ENCODE results near the gene EYS. TPM values are rescaled to one million over a fixed set of nuclear protein-coding genes. Genes with fewer than 3 reads are reported as not detected.
A peak's percentile ranks its signal among the peaks of the same experiment; 100 is the strongest.

The EYS gene
- total and polyA plus RNA-seq, 2 donors: 4.4 TPM; not detected in 1

- WGBS: 41% methylated on average over 3 of the region's 3 CpGs
- no peaks in the 10 kb centered on the region for H3K36me3 ChIP-seq (ENCODE audit: insufficient read depth)
Observed at GRCh38 chr6:65199683-65200082, 507.3 kb downstream of the EYS start.

DNA sequence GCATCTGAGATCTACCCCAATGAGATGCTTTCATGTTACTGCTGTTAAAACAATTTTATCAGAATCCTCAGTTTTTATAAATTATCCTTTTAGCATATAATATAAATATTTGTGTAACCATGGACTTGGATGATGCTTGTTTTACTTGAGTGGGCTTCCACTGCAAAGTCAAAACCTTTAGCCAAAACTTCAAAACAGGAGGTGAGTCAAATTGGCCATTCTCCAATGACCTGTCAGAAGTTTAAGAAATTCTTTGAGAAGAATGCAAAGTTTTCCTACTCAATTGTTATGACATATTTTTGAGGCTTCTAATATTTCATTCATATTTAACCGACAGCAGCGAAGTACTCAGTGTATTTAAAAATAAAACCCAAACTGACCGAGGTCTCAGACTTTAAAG, 507.9 kb downstream of the EYS start:
- no peak overlapping the region for H3K4me3 ChIP-seq (ENCODE audit: low read depth, low read length)

More at GRCh38 chr6:65199683-65200082, 507.3 kb downstream of the EYS start:
- no peak overlapping the region for H3K27ac ChIP-seq (ENCODE audit: low read depth)
- H3K4me1 ChIP-seq (ENCODE audit: insufficient read depth): no peaks in the 10 kb centered on the region
- H3K4me3 ChIP-seq (ENCODE audit: low read depth, low read length): no peak overlapping the region
- DNase-seq (ENCODE audit: extremely low spot score): no peak

GRCh38 chr6:65191471-65191870, 515.6 kb downstream of the EYS start:
- Histone ChIP-seq H3K4me3 (ENCODE audit: low read depth, low read length) (no peak overlapping the region), H3K27ac (ENCODE audit: low read depth) (no peak overlapping the region), H3K4me1 (ENCODE audit: insufficient read depth) (no peaks in the 10 kb centered on the region), H3K36me3 (ENCODE audit: insufficient read depth) (no peaks in the 10 kb centered on the region)
- DNase-seq (ENCODE audit: extremely low spot score): no peak
- 91% methylated on average over 2 of the region's 2 CpGs for WGBS

More for the DNA sequence above, 507.9 kb downstream of the EYS start:
- Histone ChIP-seq H3K36me3 (ENCODE audit: insufficient read depth) (no peaks in the 10 kb centered on the region), H3K4me1 (ENCODE audit: insufficient read depth) (no peaks in the 10 kb centered on the region), H3K27ac (ENCODE audit: low read depth) (no peak overlapping the region)
- no peak for DNase-seq (ENCODE audit: extremely low spot score)
- WGBS: 57% methylated on average over 3 of the region's 3 CpGs

DNA sequence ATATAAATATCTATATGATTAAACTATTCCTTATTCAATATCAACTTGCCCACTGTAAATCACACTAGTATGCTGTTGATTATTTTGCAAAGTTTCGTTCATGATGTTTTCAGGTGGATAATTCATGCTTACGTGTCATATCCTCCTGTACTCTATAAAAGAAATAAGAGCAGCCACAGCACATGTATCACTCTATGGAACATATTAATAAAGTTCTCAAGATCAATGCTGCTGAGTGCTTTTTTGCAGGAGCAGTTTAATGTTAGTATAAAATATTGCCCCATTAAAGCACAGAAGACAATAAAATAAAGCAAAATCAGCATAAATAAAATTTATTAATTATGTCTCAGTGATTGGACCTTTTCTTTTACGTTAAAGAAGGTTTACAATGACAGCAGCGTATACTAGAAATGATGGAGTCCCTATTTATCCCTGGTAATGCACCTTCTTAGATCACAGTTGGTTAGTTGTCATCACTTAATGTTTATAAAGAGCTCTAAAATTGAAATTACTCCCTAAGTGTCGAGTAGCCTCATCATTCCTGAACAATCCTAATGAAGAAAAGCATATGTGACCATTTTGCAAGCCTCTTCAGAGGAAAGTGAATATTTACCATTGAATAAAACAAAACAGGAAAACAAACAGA, 517.7 kb downstream of the EYS start:
- Histone ChIP-seq H3K4me1 (ENCODE audit: insufficient read depth) (no peaks in the 10 kb centered on the region), H3K27ac (ENCODE audit: low read depth) (no peak overlapping the region), H3K4me3 (ENCODE audit: low read depth, low read length) (no peak overlapping the region), H3K36me3 (ENCODE audit: insufficient read depth) (no peaks in the 10 kb centered on the region)
- 77% methylated on average over 5 of the region's 5 CpGs for WGBS
- DNase-seq (ENCODE audit: extremely low spot score): no peak

GRCh38 chr6:65186826-65187225, 520.2 kb downstream of the EYS start:
- H3K4me1 ChIP-seq (ENCODE audit: insufficient read depth): no peaks in the 10 kb centered on the region
- 71% methylated on average over 1 of the region's 1 CpG for WGBS
- no peak for DNase-seq (ENCODE audit: extremely low spot score)
- H3K4me3 ChIP-seq (ENCODE audit: low read depth, low read length): no peak overlapping the region
- H3K27ac ChIP-seq (ENCODE audit: low read depth): no peak overlapping the region
- no peaks in the 10 kb centered on the region for H3K36me3 ChIP-seq (ENCODE audit: insufficient read depth)

DNA sequence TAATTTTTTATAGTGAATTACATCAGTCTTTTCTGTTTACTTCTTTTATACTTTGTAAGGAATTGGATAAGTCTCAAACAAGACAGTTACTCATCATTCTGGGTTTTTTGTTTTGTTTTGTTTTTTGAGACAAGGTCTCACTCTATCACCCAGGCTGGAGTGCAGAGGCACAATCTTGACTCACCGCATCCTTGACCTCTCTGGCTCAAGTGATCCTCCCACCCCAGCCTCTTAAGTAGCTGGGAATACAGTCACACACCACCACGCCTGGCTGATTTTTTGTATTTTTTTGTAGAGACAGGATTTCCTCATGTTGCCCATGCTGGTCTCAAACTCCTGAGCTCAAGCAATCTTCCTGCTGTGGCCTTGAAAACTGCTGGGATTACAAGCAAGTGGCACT, 524.3 kb downstream of the EYS start:
- 84% methylated on average over 2 of the region's 2 CpGs for WGBS
- Histone ChIP-seq H3K27ac (ENCODE audit: low read depth) (no peak overlapping the region), H3K4me1 (ENCODE audit: insufficient read depth) (no peaks in the 10 kb centered on the region), H3K4me3 (ENCODE audit: low read depth, low read length) (no peak overlapping the region), H3K36me3 (ENCODE audit: insufficient read depth) (no peaks in the 10 kb centered on the region)
- DNase-seq (ENCODE audit: extremely low spot score): no peak

GRCh38 chr6:65170273-65170672, 536.8 kb downstream of the EYS start:
- WGBS: 76% methylated on average over 2 of the region's 2 CpGs
- no peak overlapping the region for H3K4me3 ChIP-seq (ENCODE audit: low read depth, low read length)
- no peak overlapping the region for H3K27ac ChIP-seq (ENCODE audit: low read depth)
- no peak for DNase-seq (ENCODE audit: extremely low spot score)
- H3K4me1 ChIP-seq (ENCODE audit: insufficient read depth): no peaks in the 10 kb centered on the region
- no peaks in the 10 kb centered on the region for H3K36me3 ChIP-seq (ENCODE audit: insufficient read depth)

DNA sequence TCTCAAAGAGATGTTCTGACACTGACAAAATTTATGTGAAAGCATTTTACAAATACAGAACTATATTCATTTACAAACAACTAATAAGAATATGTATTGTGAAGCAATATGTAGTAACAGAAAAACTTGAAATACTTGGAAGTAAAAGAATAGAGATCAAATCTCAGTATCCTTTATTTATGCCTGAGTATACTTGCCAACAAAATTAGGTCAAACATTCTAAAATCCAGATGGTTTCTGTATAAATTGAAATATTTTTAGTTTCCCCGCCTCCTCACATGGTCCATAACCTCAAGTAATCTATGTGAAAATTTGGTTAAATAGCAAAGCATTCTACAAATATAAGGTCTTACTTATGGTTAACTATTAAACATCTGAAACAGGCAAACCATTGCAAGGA, 545.4 kb downstream of the EYS start:
- Histone ChIP-seq H3K4me1 (ENCODE audit: insufficient read depth) (no peaks in the 10 kb centered on the region), H3K4me3 (ENCODE audit: low read depth, low read length) (no peak overlapping the region), H3K27ac (ENCODE audit: low read depth) (no peak overlapping the region), H3K36me3 (ENCODE audit: insufficient read depth) (no peaks in the 10 kb centered on the region)
- peak; percentile 11 for DNase-seq (ENCODE audit: extremely low spot score)
- 31% methylated on average over 1 of the region's 1 CpG for WGBS

DNA sequence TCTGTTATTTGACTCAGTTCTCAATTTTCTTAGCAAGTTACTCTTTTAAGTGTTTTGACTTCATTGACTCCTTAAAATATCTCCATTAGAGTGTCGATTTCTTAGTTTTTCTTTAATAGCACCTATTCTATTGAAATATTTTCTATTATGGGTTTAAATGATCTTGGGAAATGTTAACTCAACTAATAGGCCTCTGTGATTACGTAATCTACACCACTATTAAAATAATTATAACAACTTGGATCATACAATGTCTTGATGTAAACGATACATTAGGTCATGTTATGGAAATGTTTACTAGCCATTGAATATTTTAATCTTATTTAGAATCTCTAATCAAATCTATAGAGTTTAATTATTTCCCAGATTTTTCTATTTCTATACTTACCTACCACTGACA, 550.0 kb downstream of the EYS start:
- H3K4me3 ChIP-seq (ENCODE audit: low read depth, low read length): no peak overlapping the region
- no peaks in the 10 kb centered on the region for H3K36me3 ChIP-seq (ENCODE audit: insufficient read depth)
- no peak for DNase-seq (ENCODE audit: extremely low spot score)

GRCh38 chr6:65155083-65155482, 551.9 kb downstream of the EYS start:
- DNase-seq (ENCODE audit: extremely low spot score): no peak

More for the DNA sequence above, 550.0 kb downstream of the EYS start:
- WGBS: 58% methylated on average over 3 of the region's 3 CpGs
- H3K4me1 ChIP-seq (ENCODE audit: insufficient read depth): no peaks in the 10 kb centered on the region
- H3K27ac ChIP-seq (ENCODE audit: low read depth): no peak overlapping the region

GRCh38 chr6:65149841-65150240, 557.2 kb downstream of the EYS start:
- DNase-seq (ENCODE audit: extremely low spot score): no peak
- Histone ChIP-seq H3K4me3 (ENCODE audit: low read depth, low read length) (no peak overlapping the region), H3K27ac (ENCODE audit: low read depth) (no peak overlapping the region), H3K36me3 (ENCODE audit: insufficient read depth) (no peaks in the 10 kb centered on the region), H3K4me1 (ENCODE audit: insufficient read depth) (no peaks in the 10 kb centered on the region)
- 71% methylated on average over 1 of the region's 1 CpG for WGBS

More at GRCh38 chr6:65155083-65155482, 551.9 kb downstream of the EYS start:
- 81% methylated on average over 1 of the region's 1 CpG for WGBS
- Histone ChIP-seq H3K27ac (ENCODE audit: low read depth) (no peak overlapping the region), H3K4me1 (ENCODE audit: insufficient read depth) (no peaks in the 10 kb centered on the region), H3K36me3 (ENCODE audit: insufficient read depth) (no peaks in the 10 kb centered on the region), H3K4me3 (ENCODE audit: low read depth, low read length) (no peak overlapping the region)

DNA sequence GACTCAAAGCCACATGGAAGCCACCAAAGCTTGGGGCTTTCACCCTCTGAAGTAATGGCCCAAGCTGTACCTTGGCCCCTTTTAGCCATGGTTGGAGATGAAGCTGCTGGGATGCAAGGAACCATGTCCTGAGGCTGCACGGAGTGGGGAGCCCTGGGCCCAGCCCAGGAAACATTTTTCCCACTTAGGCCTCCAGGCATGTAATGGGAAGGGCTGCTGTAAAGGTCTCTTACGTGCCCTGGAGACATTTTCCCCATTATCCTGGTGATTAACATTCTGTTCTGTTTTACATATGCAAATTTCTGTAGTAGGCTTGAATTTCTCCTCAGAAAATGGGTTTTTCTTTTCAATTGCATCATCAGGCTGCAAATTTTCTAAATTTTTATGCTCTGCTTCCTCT, 558.2 kb downstream of the EYS start:
- no peak for DNase-seq (ENCODE audit: extremely low spot score)
- Histone ChIP-seq H3K36me3 (ENCODE audit: insufficient read depth) (no peaks in the 10 kb centered on the region), H3K27ac (ENCODE audit: low read depth) (no peak overlapping the region), H3K4me3 (ENCODE audit: low read depth, low read length) (no peak overlapping the region), H3K4me1 (ENCODE audit: insufficient read depth) (no peaks in the 10 kb centered on the region)
- 89% methylated on average over 2 of the region's 2 CpGs for WGBS

DNA sequence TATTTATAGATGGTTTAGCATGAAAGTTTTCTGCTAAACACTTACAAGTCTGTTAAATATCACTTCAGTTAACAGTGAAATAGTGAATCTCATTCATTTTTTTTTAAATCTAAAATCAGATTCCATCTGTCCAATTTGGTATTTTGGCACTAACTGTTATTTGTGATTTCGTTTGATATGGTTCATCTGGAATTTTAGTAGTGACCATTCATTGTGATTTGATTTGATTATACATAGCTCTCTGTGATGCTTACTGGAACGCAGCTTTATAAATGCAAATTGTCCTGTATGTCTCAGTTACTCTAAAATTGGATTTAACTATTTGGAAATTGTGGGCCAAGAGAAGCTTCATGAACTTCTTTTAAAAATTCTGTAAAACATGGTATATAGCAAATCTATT, 571.5 kb downstream of the EYS start:
- H3K36me3 ChIP-seq (ENCODE audit: insufficient read depth): no peaks in the 10 kb centered on the region
- H3K4me3 ChIP-seq (ENCODE audit: low read depth, low read length): no peak overlapping the region
- DNase-seq (ENCODE audit: extremely low spot score): no peak
- 51% methylated on average over 2 of the region's 2 CpGs for WGBS
- H3K4me1 ChIP-seq (ENCODE audit: insufficient read depth): no peaks in the 10 kb centered on the region
- no peak overlapping the region for H3K27ac ChIP-seq (ENCODE audit: low read depth)

DNA sequence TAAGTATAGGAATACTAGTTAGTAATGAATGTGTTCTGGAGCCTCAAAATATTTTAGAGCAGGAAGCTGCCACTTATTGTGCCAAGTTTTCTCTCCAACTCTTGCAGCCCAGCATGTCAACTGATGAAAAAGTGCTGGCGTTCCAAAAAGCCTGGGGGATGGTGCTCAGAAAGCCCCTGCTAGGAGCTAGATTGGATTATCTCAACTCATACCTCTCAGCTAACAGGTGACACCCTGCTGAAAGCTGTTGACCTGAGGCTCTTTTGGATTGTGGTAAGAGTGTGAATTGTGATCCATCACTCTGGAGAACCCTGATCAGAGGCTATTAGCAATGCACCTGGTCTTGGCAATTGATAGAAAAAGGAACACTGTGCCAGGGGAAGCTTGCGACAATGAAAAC, 580.4 kb downstream of the EYS start:
- Histone ChIP-seq H3K27ac (ENCODE audit: low read depth) (no peak overlapping the region), H3K4me1 (ENCODE audit: insufficient read depth) (no peaks in the 10 kb centered on the region), H3K4me3 (ENCODE audit: low read depth, low read length) (no peak overlapping the region), H3K36me3 (ENCODE audit: insufficient read depth) (no peaks in the 10 kb centered on the region)
- no peak for DNase-seq (ENCODE audit: extremely low spot score)
- 89% methylated on average over 2 of the region's 2 CpGs for WGBS

- 63% methylated on average over 1 of the region's 1 CpG for WGBS
- Histone ChIP-seq H3K4me3 (ENCODE audit: low read depth, low read length) (no peak overlapping the region), H3K36me3 (ENCODE audit: insufficient read depth) (no peaks in the 10 kb centered on the region), H3K4me1 (ENCODE audit: insufficient read depth) (no peaks in the 10 kb centered on the region), H3K27ac (ENCODE audit: low read depth) (no peak overlapping the region)
- no peak for DNase-seq (ENCODE audit: extremely low spot score)
Observed at GRCh38 chr6:65123521-65123920, 583.5 kb downstream of the EYS start.

All from urinary bladder (tissue), 4 donors.